Right lobe of liver (tissue), 6 donors: ENCODE data around the gene AKAP7. TPM values are rescaled to one million over a fixed set of nuclear protein-coding genes. Genes with fewer than 3 reads are reported as not detected.

ENCODE experiments used
- ATAC-seq, 4 donors: fragments of 200-7000 bp; cut with Tn5 transposase; one replicate each; pipeline ENCODE4 v1.9.1; 2020; ENCODE audit warnings: mild to moderate bottlenecking in 4 of 4, moderate library complexity in 4 of 4
- DNase-seq, 3 donors: peaks; one replicate each; pipeline ENCODE4 v3.0.0-alpha.2; 2020
- H3K27ac ChIP-seq, 3 donors: fragments of 200-600 bp; one replicate each; pipeline ENCODE4 v1.8.0; 2022
- H3K27me3 ChIP-seq, 2 donors: fragments of 200-600 bp; one replicate each; pipeline ENCODE4 v1.8.0; 2022
- H3K36me3 ChIP-seq, 4 donors: fragments of 200-600 bp; sonication (generic) in 1 of 4; one replicate each; pipeline versions ENCODE4 v1.5.1 to v1.8.0; 2017 to 2022; ENCODE audit warnings: control low read depth in 1 of 4
- H3K4me1 ChIP-seq, 4 donors: fragments of 200-600 bp; sonication (generic) in 1 of 4; one replicate each; pipeline versions ENCODE4 v1.5.1 to v1.8.0; 2017 to 2022; ENCODE audit warnings: control low read depth in 1 of 4
- H3K4me3 ChIP-seq, 3 donors: fragments of 200-600 bp; one replicate each; pipeline ENCODE4 v1.8.0; 2022
- H3K9me3 ChIP-seq, 4 donors: fragments of 200-600 bp; sonication (generic) in 1 of 4; one replicate each; pipeline versions ENCODE4 v1.5.1 to v1.8.0; 2017 to 2022; ENCODE audit warnings: control low read depth in 1 of 4
- CTCF ChIP-seq, 4 donors: fragments of 200-600 bp in 3 of 4; fragments of 450-650 bp in 1 of 4; IDR thresholded peaks; one replicate each; pipeline versions ENCODE4 v1.5.1 to v1.8.0; 2016 to 2022; ENCODE audit warnings: antibody characterized with exemption in 4 of 4, mild to moderate bottlenecking in 2 of 4
- POLR2A ChIP-seq: fragments of 450-650 bp; IDR thresholded peaks from one replicate; pipeline ENCODE4 v1.6.1; 2017; ENCODE audit warnings: antibody characterized with exemption, mild to moderate bottlenecking
- WGBS: methylation state at CpG from one replicate; pipeline ENCODE4 v1.1.6; 2018; ENCODE audit warnings: low coverage, low lambda C conversion rate; ENCODE audit not compliant: insufficient coverage; ENCODE audit errors: missing lambda C conversion rate; 5-methylcytosine and 5-hydroxymethylcytosine counted together
- intact Hi-C, 2 donors: fragments of 100-400 bp; cut with DNase I; formaldehyde crosslinking; loops; one replicate each; pipeline versions ENCODE4 v1.11.2 to v1.14.1; 2022
- total RNA-seq, 6 experiments: library from RNA; depleted of rRNA in 2 of 6; stranded (reverse); fragments of >200 nt in 2 of 6; fragmentation: NEBNext Ultra II Directional in 3 of 6; extraction: Animal tissue kit (Norgen Biotek cat#: 25700) in 3 of 6; gene quantifications; one replicate each; pipeline versions ENCODE4 v1.1.0 to v1.2.4, GENCODE V29; 2016 to 2023
- donor health status: DM: no; HTN: yes; CAD: no.
- donor health status: DM: no; HTN: no; CAD: no.
- donor health status: DM: no; HTN: no; CAD: no.
- donor health status: DM: no; HTN: yes; CAD: no.
- donor health status: DM: no; HTN: yes; CAD: no.

AKAP7 gene
- total RNA-seq, 6 experiments from 2014 or later = 8.6 to 16.3 (median 12.6) TPM

GRCh38 chr6:131191590-131191989, 56.3 kb downstream of the AKAP7 start:
- intact Hi-C loops = no loop called here
- DNase-seq (no peak), ATAC-seq (no peak)
- Histone ChIP-seq H3K27me3 (no peaks in the 10 kb centered on the region), H3K9me3 (no peaks in the 10 kb centered on the region), H3K4me1 (no peaks in the 10 kb centered on the region), H3K36me3 (no peaks in the 10 kb centered on the region), H3K27ac (no peak overlapping the region), H3K4me3 (no peak overlapping the region)
- TF ChIP-seq CTCF (IDR thresholded peaks at IDR 0.05) (no peak), POLR2A (no peak)
- 88% methylated on average over 1 of the region's 3 CpGs for WGBS

- DNase-seq = no peak
- no peak for ATAC-seq
- H3K36me3 ChIP-seq = peaks cover 0 to 9% (median 0%) of the 10 kb centered on the region in 4 donors
- no peak for TF ChIP-seq POLR2A
- no peak for TF ChIP-seq CTCF (IDR thresholded peaks at IDR 0.05)
- WGBS = 75% methylated on average over 6 of the region's 8 CpGs
- intact Hi-C loops = no loop called here
- no peaks in the 10 kb centered on the region for H3K9me3 ChIP-seq
- H3K27ac ChIP-seq = no peak overlapping the region
- H3K27me3 ChIP-seq = no peaks in the 10 kb centered on the region
- H3K4me1 ChIP-seq = no peaks in the 10 kb centered on the region
- no peak overlapping the region for H3K4me3 ChIP-seq
These were observed 62.4 kb downstream of the AKAP7 start for GRCh38 chr6:131197716-131198115.

- intact Hi-C loops = no loop called here
- peaks cover 0 to 9% (median 0%) of the 10 kb centered on the region in 4 donors for H3K36me3 ChIP-seq
- 54% methylated on average over 8 of the region's 10 CpGs for WGBS
- peak; percentile 82 to 97 (median 93) for ATAC-seq
- no peaks in the 10 kb centered on the region for H3K9me3 ChIP-seq
- H3K4me3 ChIP-seq = no peak overlapping the region
- H3K27ac ChIP-seq = no peak overlapping the region
- TF ChIP-seq CTCF (IDR thresholded peaks at IDR 0.05) = peak; percentile 53 to 68 (median 58)
- no peak for TF ChIP-seq POLR2A
- peak in 1 of 3 donors; percentile 29 for DNase-seq
- no peaks in the 10 kb centered on the region for H3K27me3 ChIP-seq
- H3K4me1 ChIP-seq = no peaks in the 10 kb centered on the region
These were observed 64.5 kb downstream of the AKAP7 start for GRCh38 chr6:131199568-131200272.

GRCh38 chr6:131205481-131206244, 70.4 kb downstream of the AKAP7 start:
- no peak overlapping the region for H3K4me3 ChIP-seq
- H3K27me3 ChIP-seq = no peaks in the 10 kb centered on the region
- 78% methylated on average over 3 of the region's 3 CpGs for WGBS
- H3K27ac ChIP-seq = no peak overlapping the region
- TF ChIP-seq POLR2A (no peak), CTCF (IDR thresholded peaks at IDR 0.05) (peak in 1 of 4 donors; percentile 11)
- no peaks in the 10 kb centered on the region for H3K9me3 ChIP-seq
- ATAC-seq = no peak
- intact Hi-C loops = no loop called here
- no peaks in the 10 kb centered on the region for H3K4me1 ChIP-seq
- no peaks in the 10 kb centered on the region for H3K36me3 ChIP-seq
- no peak for DNase-seq
